SK-N-MC (cell line): ENCODE data around the gene TEDC2.

Experiments
- EZH2 ChIP-seq: fragments of 200-600 bp; sonication (generic); IDR thresholded peaks from one replicate; pipeline ENCODE4 v1.6.1; 2017; ENCODE audit warnings: antibody characterized with exemption
- FOXP2 ChIP-seq: optimal IDR thresholded peaks from 2 replicates; pipeline ENCODE3; 2011; ENCODE audit warnings: mild to moderate bottlenecking, moderate library complexity; ENCODE audit not compliant: insufficient read depth; ENCODE audit errors: extremely low read length, control extremely low read depth
- POLR2AphosphoS5 ChIP-seq: IDR thresholded peaks from 2 replicates; pipeline ENCODE4 v1.6.1; 2012; ENCODE audit warnings: mild to moderate bottlenecking, low read depth, low read length, borderline replicate concordance

DNA sequence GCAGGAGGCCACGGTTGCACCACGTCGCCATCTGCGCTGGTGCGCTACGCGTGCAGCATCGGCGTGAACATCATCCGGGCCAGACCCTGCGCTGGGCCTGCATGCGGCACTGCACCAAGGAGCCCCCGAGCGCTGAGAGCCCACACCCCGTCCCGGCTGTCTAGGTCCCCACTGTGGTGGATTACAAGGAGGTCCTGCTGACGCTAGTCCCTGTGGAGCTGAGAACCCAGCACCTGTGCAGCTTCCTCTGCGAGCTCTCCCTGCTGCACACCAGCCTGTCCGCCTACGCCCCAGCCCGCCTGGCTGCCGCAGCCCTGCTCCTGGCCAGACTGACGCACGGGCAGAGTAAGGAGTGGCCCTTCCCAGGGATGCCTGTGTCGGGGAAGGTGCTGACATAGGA, 10.8 kb upstream of the TEDC2 start:
- no peak for TF ChIP-seq EZH2
- TF ChIP-seq POLR2AphosphoS5, result no peak
- TF ChIP-seq FOXP2, result no peak
